ENCODE measurements around the gene ALKBH5.

Gene ALKBH5

GRCh38 chr17:18245038-18245776 lies 61.6 kb downstream of the ALKBH5 start:
- DNase-seq (ENCODE audit: low read depth): no peak

GRCh38 chr17:18246109-18246725 lies 62.6 kb downstream of the ALKBH5 start:
- DNase-seq (ENCODE audit: low read depth): no peak

DNA sequence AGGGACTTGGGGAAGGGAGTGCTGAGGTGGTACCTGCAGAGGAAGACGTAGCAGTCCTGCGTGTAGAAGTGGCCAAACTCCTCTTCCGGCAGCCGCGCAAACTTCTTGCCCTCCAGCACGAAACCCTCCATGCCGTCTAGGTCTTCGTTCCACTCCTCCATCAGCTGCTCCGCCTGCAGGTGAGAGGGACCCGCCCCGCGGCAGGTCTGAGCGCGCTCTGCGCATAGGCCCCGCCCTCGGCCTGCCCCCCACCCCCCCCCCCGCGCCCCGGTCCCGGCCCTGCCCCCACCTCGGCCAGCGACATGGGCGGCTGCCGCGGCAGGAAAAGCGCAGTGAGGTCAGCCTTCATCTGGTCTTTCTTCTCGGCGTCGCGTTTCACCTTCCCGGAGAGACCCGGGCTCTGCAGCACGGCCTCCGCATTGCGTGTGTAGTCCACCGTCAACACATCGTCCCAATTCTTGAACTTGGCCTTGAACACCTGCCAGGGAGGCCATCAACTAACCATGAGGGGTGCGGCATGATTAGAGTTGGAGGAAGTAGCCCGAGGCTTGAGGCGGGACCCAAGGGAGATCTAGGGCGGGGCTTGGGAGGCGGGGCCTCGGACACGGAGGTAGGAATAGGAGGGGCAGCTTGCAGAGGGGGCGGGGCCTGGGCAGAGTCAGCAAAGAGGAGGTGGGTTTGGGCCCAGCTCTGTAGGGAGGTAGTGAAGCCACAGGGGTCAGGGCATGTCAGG lies 63.4 kb downstream of the ALKBH5 start:
- DNase-seq (ENCODE audit: low read depth): no peak

DNA sequence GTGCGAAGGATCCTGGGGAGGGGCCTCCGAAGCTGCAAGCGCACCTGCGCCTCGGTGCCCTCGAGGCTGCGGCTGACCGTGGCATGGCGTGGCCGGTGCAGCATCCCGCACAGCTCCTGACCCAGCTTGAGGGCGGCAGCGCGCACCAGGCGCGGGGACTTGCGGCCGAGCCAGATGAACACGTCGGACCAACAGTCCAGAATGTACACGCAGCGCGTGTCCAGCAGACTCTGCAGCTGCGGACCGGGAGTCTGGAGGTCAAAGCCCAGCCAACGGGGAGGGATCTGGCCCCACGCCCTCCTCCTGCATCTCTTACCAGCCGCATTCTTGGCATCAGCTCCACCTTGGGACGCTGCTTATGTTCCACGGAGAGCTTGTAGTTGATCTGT lies 64.0 kb downstream of the ALKBH5 start:
- no peak for DNase-seq (ENCODE audit: low read depth)

DNA sequence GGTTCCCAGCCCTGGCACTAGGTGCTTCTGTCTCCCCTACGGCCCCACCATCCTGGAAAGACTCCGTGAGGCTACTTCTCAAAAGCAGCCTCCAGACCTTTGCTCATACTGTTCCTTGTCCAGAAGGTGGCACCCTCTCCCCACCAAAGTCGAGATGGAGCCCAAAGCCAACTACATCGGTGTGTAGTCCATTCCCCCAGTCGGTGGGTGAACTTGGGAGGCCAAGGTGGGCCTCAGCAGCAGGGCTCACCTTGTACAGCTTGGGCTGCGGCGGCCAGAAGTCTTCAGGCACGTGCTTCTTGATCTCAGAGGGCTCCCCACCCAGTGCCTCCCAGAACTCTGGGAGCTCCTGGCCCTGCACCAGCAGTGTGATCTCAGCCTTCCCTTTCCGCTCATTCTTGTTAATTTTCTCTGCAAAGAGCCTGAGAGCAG lies 64.7 kb downstream of the ALKBH5 start:
- DNase-seq (ENCODE audit: low read depth): peak; percentile 39

DNA sequence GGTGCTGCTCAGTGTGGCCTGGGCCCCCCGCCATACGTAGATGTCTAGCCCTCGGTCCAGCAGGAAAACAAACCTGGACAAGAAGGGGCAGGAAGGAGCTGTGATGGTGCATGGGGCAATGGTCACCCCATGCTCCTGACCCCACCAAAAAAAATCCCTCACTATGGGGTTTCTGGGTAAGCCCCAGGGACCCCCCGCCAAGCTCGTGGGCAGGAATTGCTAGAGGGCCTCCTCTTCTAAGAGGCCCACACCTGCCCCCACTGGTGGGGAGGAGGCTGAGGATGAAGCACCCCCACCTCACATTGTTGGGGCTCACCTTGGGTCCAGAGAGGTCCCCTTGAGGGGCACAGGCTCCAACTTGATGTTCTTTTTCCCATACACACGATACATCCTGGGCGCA lies 65.2 kb downstream of the ALKBH5 start:
- DNase-seq (ENCODE audit: low read depth): no peak

GRCh38 chr17:18250259-18250658 lies 66.6 kb downstream of the ALKBH5 start:
- DNase-seq (ENCODE audit: low read depth): no peak

DNA sequence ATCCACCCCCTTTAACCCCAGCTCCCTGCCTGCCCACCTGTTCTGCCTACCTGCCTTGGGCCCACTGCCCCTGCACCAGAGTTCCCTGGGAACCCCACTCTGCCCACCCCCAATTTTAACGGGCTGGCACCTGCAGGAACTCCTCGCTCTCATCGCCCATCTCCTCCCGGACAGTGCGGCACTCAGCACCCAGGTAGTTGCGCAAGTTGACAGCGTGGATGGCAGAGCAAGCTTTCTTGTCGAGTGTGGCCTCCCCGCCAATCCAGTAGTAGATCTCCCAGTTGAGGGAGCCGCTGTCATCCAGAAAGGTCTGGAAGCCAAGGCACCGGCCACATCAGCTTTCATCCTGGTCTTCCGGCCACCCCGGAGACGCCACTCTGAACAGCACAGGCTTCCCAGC lies 67.1 kb downstream of the ALKBH5 start:
- DNase-seq (ENCODE audit: low read depth): no peak

DNA sequence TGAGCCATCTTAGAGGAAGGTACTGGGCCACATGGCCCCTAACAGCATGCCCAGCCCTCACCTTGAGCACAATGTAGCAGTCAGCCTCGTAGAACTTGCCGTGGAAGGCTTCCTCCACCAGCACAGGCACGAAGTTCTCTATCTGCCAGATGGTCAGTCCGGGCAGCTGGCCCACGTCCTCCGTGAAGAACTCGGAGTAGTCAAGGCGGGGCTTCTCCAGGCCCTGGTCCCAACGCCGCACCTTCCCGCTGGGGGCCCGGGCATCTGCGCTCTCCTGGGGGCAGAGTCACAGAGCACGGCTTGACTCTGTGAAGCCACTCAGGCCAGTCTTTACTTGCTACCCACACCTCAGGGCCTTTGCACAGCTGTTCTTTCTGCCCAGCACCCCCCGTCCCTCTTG lies 67.6 kb downstream of the ALKBH5 start:
- DNase-seq (ENCODE audit: low read depth): no peak

DNA sequence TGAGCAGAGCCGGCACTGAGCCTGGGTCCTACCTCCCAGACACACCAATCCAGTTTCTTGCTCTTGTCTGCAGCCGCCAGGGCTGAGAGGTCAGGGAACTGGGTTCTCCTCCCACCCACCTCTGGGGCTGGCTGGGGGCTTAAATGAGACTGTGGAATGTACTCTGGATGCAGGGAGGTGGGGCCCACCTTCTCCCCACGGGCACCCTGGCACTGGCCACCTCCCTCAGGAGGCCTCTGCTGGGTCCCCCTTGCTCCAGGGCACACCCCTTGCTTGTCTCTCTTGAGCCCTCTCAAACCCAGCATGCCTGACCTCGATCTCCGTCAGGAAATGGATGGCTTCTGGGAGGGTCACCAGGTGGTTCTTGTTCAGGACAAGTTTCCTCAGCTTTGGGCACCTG lies 68.5 kb downstream of the ALKBH5 start:
- DNase-seq (ENCODE audit: low read depth): no peak

GRCh38 chr17:18253187-18253884 lies 69.7 kb downstream of the ALKBH5 start:
- DNase-seq (ENCODE audit: low read depth): no peak

GRCh38 chr17:18253947-18254821 lies 70.6 kb downstream of the ALKBH5 start:
- no peak for DNase-seq (ENCODE audit: low read depth)

DNA sequence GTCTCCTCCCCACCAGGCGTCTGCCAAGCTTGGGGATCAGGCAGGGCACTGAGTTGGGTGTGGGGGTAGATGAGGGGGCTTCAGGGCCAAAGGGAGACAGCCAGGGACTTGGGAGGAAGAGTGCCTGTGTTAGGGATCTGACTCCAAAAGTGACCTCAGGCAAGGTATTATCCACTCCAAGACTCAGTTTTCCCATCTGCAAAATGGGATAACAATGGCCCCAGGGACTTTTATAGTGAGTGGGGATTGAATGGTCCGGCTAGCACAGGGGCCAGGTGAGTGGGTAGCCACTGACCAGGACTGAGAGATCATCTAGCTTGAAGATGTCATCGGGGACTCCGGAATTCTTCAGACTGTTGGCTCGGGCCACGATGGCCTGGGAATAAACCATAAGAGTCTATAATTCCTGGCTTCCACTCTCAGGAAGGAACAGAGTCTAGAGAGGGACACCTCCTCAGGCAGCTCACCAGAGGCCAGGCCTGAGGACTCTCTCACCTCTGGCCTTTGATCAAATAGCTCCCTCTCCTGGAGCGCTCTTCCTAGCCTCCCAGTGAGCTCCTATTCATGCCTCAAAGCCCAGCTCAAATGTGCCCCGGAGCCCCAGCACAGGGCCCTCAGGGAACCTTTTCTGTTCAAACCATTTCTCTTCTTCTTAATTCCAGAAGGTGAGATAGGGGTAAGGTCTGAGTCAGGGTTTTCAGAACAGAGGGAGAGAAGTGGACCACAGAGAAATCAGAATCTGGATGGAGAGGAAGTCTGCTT lies 71.4 kb downstream of the ALKBH5 start:
- no peak for DNase-seq (ENCODE audit: low read depth)

GRCh38 chr17:18256351-18256750 lies 72.7 kb downstream of the ALKBH5 start:
- DNase-seq (ENCODE audit: low read depth): no peak

DNA sequence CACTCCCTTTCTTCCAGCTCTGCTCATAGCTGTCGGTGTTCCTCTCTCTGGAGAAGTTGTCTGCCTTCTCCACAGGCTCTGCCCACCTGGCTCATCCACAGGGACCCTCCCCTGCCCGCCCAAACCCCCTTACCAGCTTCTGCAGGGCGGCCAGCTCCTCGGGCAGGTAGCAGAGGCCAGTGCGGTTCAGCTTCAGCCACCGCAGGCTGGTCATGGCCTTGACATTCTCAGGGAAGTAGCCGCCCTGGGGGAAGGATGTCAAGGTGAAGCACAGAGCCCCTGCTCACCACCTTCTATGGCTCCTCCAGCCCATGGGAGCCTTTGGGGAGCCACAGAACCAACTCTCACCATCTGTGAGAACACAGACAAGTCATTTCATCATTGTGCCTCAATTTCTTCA lies 73.1 kb downstream of the ALKBH5 start:
- DNase-seq (ENCODE audit: low read depth): no peak

- DNase-seq (ENCODE audit: low read depth): no peak
These were observed 73.8 kb downstream of the ALKBH5 start for GRCh38 chr17:18257268-18257981.

DNA sequence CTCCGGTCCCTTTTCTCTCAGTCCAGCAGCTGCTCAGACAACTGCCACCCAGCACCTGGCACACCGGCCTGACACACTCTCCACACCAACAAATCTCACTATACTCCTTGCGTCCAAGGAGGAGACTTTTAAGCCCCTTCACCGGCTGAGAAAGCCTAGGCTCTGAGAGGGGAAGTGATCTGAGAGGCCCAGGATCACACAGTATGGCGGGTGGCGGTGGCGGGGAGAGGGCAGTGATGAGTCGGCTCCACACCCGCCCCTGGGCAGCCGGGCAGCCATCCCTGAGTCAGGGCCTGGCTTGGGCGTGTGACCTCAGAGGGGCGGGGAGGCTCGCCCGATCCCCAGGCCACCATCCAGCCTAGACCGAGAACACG lies 74.3 kb downstream of the ALKBH5 start:
- peak; percentile 16 for DNase-seq (ENCODE audit: low read depth)

GRCh38 chr17:18258356-18259038 lies 74.9 kb downstream of the ALKBH5 start, which contains the start of gene FLII:
FLII (minus strand) TSS chr17:18258738; CDS start chr17:18258690, 48 bp downstream.
- DNase-seq (ENCODE audit: low read depth): peak; percentile 19
